HepG2 (cell line): ENCODE data around the gene SUPT6H. TPM values are rescaled to one million over a fixed set of nuclear protein-coding genes. Genes with fewer than 3 reads are reported as not detected.
A peak's percentile ranks its signal among the peaks of the same experiment; 100 is the strongest.

Experiments
- CAMTA2 ChIP-seq: sonication (generic); formaldehyde crosslinking; IDR thresholded peaks from 2 replicates; pipeline ENCODE4 v1.4.0; 2020; ENCODE audit warnings: mild to moderate bottlenecking, missing genetic modification reagents, borderline replicate concordance
- FLYWCH1 ChIP-seq: sonication (generic); formaldehyde crosslinking; IDR thresholded peaks from 2 replicates; pipeline ENCODE4 v1.8.1; 2023; ENCODE audit warnings: mild to moderate bottlenecking, missing genetic modification reagents
- FOSL2 ChIP-seq: sonication (generic); formaldehyde crosslinking; IDR thresholded peaks from 2 replicates; pipeline ENCODE4 v1.4.0; 2020; ENCODE audit warnings: missing genetic modification reagents
- KLF12 ChIP-seq: sonication (generic); formaldehyde crosslinking; IDR thresholded peaks from 2 replicates; pipeline ENCODE4 v1.4.0; 2020; ENCODE audit warnings: missing genetic modification reagents, borderline replicate concordance
- LBX2 ChIP-seq: sonication (generic); formaldehyde crosslinking; IDR thresholded peaks from 2 replicates; pipeline ENCODE4 v1.5.0; 2020; ENCODE audit warnings: missing genetic modification reagents, mild to moderate bottlenecking, borderline replicate concordance
- REXO4 ChIP-seq: sonication (generic); formaldehyde crosslinking; IDR thresholded peaks from 2 replicates; pipeline ENCODE4 v1.8.0; 2022; ENCODE audit warnings: missing genetic modification reagents, mild to moderate bottlenecking, borderline replicate concordance
- SP1 ChIP-seq, 2 experiments: fragments of 450-650 bp in 1 of 2; sonication (generic) in 1 of 2; formaldehyde crosslinking in 1 of 2; IDR thresholded peaks; 2 replicates each; pipeline versions ENCODE4 v1.4.0 to v1.6.1; 2016 to 2020; ENCODE audit warnings: missing genetic modification reagents in 1 of 2
- SP5 ChIP-seq: IDR thresholded peaks from 2 replicates; pipeline ENCODE4 v1.6.1; 2016; ENCODE audit warnings: low read depth, borderline replicate concordance
- TRIM24 ChIP-seq: sonication (generic); formaldehyde crosslinking; IDR thresholded peaks from 2 replicates; pipeline ENCODE4 v1.8.0; 2022; ENCODE audit warnings: mild to moderate bottlenecking, missing genetic modification reagents
- ZEB1 ChIP-seq: IDR thresholded peaks from 2 replicates; pipeline ENCODE4 v1.6.1; 2012; ENCODE audit warnings: mild to moderate bottlenecking, low read depth, inconsistent platforms; ENCODE audit not compliant: insufficient replicate concordance
- ZSCAN30 ChIP-seq: sonication (generic); formaldehyde crosslinking; IDR thresholded peaks from 2 replicates; pipeline ENCODE4 v1.5.0; 2020; ENCODE audit warnings: mild to moderate bottlenecking, missing genetic modification reagents
- polyA plus RNA-seq, 8 experiments: library from polyadenylated mRNA; depleted of rRNA in 3 of 8; stranded (reverse) in 7 of 8; unstranded in 1 of 8; fragments of >200 nt; fragmentation: Illumina TruSeq in 4 of 8; extraction: Trizol in 4 of 8; gene quantifications; 2 replicates each; pipeline versions ENCODE4 v1.2.1 to v1.2.3, GENCODE V29; 2011 to 2016; ENCODE audit warnings: low read depth in 4 of 8, missing spikeins in 1 of 8, mixed read lengths in 1 of 8; ENCODE audit not compliant: insufficient read depth in 1 of 8
- total RNA-seq, 5 experiments: library from RNA; depleted of rRNA; stranded (reverse); fragments of >200 nt; fragmentation: Illumina TruSeq; extraction: Trizol; gene quantifications; 2 replicates each; pipeline ENCODE4 v1.2.3, GENCODE V29; 2016; ENCODE audit warnings: low read depth in 1 of 5
- TF ChIP-seq, protein P1 (sequence below): sonication (generic); formaldehyde crosslinking; IDR thresholded peaks from 2 replicates; pipeline ENCODE4 v1.5.1; 2020; ENCODE audit warnings: mild to moderate bottlenecking, missing genetic modification reagents, borderline replicate concordance
- TF ChIP-seq, protein P2 (sequence below): sonication (generic); formaldehyde crosslinking; IDR thresholded peaks from 2 replicates; pipeline ENCODE4 v1.5.1; 2020; ENCODE audit warnings: missing genetic modification reagents, mild to moderate bottlenecking, borderline replicate concordance
- TF ChIP-seq, protein P3 (sequence below): sonication (generic); formaldehyde crosslinking; IDR thresholded peaks from 2 replicates; pipeline ENCODE4 v1.4.0; 2020; ENCODE audit warnings: missing genetic modification reagents, borderline replicate concordance

SUPT6H gene
- total and polyA plus RNA-seq, 2 of the 13 experiments (the other 11 are each of a cell fraction or from before 2014, with no cell fraction given) = 32.7 to 39.9 TPM

- TF ChIP-seq, protein P1, sequence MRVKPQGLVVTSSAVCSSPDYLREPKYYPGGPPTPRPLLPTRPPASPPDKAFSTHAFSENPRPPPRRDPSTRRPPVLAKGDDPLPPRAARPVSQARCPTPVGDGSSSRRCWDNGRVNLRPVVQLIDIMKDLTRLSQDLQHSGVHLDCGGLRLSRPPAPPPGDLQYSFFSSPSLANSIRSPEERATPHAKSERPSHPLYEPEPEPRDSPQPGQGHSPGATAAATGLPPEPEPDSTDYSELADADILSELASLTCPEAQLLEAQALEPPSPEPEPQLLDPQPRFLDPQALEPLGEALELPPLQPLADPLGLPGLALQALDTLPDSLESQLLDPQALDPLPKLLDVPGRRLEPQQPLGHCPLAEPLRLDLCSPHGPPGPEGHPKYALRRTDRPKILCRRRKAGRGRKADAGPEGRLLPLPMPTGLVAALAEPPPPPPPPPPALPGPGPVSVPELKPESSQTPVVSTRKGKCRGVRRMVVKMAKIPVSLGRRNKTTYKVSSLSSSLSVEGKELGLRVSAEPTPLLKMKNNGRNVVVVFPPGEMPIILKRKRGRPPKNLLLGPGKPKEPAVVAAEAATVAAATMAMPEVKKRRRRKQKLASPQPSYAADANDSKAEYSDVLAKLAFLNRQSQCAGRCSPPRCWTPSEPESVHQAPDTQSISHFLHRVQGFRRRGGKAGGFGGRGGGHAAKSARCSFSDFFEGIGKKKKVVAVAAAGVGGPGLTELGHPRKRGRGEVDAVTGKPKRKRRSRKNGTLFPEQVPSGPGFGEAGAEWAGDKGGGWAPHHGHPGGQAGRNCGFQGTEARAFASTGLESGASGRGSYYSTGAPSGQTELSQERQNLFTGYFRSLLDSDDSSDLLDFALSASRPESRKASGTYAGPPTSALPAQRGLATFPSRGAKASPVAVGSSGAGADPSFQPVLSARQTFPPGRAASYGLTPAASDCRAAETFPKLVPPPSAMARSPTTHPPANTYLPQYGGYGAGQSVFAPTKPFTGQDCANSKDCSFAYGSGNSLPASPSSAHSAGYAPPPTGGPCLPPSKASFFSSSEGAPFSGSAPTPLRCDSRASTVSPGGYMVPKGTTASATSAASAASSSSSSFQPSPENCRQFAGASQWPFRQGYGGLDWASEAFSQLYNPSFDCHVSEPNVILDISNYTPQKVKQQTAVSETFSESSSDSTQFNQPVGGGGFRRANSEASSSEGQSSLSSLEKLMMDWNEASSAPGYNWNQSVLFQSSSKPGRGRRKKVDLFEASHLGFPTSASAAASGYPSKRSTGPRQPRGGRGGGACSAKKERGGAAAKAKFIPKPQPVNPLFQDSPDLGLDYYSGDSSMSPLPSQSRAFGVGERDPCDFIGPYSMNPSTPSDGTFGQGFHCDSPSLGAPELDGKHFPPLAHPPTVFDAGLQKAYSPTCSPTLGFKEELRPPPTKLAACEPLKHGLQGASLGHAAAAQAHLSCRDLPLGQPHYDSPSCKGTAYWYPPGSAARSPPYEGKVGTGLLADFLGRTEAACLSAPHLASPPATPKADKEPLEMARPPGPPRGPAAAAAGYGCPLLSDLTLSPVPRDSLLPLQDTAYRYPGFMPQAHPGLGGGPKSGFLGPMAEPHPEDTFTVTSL (CRISPR knock-in tag) = 0 out of 2 replicates have a peak, but pooled peaks have one; percentile 6
- TF ChIP-seq CAMTA2 (no peak), FOSL2 (CRISPR knock-in tag) (peak; percentile 23; the same call in 1 of the 2 replicates), SP5 (CRISPR knock-in tag) (no peak; the same call in 1 of the 2 replicates), LBX2 (CRISPR knock-in tag) (no peak), FLYWCH1 (CRISPR knock-in tag) (no peak), SP1 (IDR thresholded peaks at IDR 0.05) (no peak), SP1 (CRISPR knock-in tag; IDR thresholded peaks at IDR 0.05) (no peak; the same call in 1 of the 2 replicates), ZSCAN30 (CRISPR knock-in tag) (no peak), KLF12 (no peak), REXO4 (CRISPR knock-in tag) (no peak), TRIM24 (CRISPR knock-in tag) (no peak), ZEB1 (no peak)
- TF ChIP-seq, protein P2, sequence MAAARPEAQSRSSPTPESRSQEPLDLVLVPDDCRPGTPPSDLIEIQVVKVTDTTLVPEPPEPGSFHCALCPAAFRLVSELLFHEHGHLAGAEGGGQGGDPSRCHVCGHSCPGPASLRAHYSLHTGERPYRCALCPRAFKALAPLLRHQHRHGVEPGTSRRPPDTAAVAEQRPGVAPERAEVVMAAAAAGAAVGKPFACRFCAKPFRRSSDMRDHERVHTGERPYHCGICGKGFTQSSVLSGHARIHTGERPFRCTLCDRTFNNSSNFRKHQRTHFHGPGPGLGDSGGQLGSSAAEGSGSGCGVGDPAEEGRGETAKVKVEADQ (CRISPR knock-in tag) = no peak
- TF ChIP-seq, protein P3, sequence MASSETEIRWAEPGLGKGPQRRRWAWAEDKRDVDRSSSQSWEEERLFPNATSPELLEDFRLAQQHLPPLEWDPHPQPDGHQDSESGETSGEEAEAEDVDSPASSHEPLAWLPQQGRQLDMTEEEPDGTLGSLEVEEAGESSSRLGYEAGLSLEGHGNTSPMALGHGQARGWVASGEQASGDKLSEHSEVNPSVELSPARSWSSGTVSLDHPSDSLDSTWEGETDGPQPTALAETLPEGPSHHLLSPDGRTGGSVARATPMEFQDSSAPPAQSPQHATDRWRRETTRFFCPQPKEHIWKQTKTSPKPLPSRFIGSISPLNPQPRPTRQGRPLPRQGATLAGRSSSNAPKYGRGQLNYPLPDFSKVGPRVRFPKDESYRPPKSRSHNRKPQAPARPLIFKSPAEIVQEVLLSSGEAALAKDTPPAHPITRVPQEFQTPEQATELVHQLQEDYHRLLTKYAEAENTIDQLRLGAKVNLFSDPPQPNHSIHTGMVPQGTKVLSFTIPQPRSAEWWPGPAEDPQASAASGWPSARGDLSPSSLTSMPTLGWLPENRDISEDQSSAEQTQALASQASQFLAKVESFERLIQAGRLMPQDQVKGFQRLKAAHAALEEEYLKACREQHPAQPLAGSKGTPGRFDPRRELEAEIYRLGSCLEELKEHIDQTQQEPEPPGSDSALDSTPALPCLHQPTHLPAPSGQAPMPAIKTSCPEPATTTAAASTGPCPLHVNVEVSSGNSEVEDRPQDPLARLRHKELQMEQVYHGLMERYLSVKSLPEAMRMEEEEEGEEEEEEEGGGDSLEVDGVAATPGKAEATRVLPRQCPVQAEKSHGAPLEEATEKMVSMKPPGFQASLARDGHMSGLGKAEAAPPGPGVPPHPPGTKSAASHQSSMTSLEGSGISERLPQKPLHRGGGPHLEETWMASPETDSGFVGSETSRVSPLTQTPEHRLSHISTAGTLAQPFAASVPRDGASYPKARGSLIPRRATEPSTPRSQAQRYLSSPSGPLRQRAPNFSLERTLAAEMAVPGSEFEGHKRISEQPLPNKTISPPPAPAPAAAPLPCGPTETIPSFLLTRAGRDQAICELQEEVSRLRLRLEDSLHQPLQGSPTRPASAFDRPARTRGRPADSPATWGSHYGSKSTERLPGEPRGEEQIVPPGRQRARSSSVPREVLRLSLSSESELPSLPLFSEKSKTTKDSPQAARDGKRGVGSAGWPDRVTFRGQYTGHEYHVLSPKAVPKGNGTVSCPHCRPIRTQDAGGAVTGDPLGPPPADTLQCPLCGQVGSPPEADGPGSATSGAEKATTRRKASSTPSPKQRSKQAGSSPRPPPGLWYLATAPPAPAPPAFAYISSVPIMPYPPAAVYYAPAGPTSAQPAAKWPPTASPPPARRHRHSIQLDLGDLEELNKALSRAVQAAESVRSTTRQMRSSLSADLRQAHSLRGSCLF (CRISPR knock-in tag) = no peak
Measured at GRCh38 chr17:28744104-28744971, 82.3 kb downstream of the SUPT6H start (continued).
